GM18909 (cell line): Measurements from ENCODE around the gene KLK11.

Experiments used
- ATAC-seq: cut with Tn5 transposase; IDR thresholded peaks from one replicate; pipeline ENCODE4 v1.9.1; 2021; ENCODE audit warnings: mild to moderate bottlenecking; ENCODE audit not compliant: unreplicated experiment, poor library complexity

Gene KLK11, protein sequence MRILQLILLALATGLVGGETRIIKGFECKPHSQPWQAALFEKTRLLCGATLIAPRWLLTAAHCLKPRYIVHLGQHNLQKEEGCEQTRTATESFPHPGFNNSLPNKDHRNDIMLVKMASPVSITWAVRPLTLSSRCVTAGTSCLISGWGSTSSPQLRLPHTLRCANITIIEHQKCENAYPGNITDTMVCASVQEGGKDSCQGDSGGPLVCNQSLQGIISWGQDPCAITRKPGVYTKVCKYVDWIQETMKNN

DNA sequence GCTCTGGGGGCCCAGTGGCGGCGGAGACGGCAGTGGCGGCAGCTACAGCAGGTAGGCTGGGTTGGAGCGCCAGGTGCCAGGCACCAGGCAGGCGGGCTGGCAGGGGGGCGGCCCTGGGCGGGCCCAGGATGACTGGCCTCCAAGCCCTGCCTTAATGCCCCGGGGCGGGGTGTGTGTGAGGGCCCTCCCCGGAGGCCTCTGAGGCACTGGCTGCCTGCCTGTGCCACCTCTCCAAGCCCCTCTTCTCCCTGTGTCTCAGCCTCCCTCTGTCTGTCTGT is at the start of gene KLK11:
KLK11 (minus strand) TSS at position 63 of the 278 bp plus-strand sequence. CDS start 985 bp downstream, outside the sequence.
- ATAC-seq, result no peak

DNA sequence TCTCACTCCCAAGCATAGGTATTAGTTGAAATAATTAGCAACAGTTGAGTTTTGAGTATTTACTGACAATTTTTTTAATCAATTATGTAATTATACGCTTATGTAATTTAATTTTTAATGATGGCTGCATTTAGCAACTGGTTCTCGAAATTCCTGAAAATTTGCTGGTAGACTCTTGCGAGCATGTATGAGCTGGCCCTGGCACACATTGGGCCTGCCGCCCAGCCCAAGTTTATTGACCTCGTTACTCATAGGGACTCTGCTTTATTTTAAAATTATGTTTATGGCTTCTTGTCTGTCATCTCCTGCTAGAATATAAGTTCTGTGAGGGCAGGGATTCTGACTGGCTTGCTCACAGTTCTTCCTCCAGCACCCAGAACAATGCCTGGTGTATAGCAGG is 49.6 kb upstream of the KLK11 start:
- no peak for ATAC-seq

DNA sequence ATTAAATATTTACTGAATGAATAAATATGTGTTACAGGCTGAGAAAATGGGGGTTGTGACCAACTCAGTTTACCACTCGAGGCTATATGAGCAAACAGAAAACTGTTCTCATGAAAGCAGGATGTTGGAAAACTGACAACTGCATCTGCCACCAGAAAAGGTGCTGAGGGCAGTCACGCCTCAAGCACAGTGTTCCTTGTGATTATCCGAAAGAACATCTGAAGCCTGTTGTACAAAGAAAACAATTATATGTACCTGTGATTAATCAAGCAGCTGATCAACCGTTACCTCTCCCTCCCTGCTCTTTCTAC is 44.6 kb upstream of the KLK11 start:
- ATAC-seq, result no peak

DNA sequence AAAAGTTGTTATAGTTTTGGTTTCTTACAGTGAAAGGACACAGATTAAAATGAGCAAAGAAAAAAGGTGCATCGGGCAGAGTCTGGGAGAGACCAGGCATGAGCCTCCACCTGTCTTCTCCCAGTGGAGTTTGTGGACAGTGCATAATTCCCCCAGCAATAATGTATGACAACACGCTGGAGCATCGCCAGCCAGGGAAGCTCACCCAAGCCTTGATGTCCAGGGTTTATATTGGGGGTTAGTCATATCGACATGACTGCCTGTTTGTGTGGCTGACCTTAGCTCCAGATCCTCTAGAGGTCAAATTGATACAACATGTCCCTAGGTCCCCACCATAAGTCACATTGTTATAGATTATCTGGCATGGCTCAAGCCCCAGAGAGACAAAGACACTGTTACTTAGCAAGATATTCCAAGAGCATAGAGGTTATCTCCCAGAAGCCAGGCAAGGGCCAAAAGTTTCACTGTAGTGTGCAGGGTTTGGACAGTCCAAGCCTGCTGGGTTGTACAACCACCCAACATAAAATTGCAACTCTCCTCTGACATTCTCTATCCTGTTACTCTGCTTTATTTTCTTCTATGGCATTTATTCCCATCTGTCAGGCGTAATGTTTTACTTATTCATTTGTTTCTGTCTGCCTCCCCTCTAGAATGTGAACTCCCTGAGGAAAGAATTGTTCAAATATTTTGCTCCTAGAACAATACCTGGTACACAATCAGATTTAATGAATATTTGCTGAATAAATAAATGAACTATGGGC is 44.1 kb upstream of the KLK11 start:
- no peak for ATAC-seq

DNA sequence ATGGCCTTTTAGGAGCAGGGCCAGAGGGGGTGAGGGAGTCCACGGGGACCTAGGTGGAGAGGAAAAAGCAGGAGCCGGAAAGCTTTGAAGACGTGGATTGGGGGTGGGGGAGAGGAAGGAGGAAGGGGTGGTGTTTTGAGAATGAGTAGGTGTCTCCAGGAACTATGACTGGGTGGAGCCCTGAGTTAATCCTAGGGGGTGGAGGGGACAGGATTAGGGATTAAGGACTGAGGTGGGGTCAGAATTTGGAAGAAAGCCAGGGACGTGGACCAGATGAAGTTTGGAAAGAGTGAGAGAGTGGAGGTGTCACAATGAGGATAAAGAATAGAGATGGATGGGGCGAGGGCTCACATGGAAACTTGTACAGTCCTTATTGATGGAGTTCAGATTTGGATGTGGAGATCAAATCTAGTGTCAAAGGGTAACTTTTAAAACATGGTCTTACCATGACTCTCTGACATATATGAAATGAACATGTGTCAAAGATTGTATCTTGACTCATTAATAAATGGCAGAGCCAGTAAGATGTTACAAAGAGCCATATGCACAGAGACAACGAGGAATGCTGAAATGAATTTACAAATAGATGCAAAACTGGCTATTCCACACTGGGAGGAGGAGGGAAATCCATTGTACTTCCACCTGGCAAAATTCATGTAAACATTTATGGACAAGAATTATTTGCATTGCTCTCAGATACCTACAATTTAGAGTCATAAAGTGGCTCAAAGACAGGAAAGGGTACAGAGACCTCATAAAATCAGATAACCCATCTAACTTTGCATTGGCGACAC is 40.2 kb upstream of the KLK11 start:
- no peak for ATAC-seq

DNA sequence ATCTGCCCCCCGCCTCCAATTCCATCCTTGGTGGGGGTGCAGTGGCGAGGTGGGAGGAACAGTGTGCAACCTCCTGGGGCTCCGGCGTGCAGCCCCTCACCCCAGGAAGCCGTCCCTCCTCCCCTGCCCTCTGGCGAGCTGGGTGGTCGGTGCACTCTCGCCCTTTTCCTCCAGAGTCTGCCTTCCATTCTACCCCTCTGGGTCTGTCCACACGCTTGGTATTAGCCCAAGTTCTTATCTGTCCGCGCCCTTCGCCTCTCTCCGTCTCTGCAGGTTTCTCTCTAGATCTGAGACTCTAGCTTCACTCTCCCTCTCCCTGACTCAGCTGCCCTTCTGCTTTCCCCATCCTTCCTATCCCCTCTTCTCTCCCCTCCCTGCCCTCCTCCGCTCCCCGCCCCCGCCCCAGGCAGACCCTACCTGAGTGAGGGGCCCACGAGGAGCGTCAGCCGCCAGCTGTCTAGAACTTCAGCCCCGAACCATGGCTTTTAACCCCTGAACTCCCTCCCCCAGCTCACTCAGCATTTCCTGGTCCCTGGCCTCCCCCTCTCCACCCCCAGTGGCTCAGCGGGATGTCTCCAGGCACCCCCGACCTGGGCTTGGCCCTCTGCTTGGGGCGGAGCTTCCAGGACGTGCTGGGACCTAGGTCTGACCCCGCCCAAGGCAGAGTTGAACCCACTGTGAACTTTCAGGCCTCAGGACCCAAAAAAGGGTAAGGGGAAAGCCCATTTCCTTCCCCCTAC is 39.0 kb upstream of the KLK11 start:
- ATAC-seq, result no peak

DNA sequence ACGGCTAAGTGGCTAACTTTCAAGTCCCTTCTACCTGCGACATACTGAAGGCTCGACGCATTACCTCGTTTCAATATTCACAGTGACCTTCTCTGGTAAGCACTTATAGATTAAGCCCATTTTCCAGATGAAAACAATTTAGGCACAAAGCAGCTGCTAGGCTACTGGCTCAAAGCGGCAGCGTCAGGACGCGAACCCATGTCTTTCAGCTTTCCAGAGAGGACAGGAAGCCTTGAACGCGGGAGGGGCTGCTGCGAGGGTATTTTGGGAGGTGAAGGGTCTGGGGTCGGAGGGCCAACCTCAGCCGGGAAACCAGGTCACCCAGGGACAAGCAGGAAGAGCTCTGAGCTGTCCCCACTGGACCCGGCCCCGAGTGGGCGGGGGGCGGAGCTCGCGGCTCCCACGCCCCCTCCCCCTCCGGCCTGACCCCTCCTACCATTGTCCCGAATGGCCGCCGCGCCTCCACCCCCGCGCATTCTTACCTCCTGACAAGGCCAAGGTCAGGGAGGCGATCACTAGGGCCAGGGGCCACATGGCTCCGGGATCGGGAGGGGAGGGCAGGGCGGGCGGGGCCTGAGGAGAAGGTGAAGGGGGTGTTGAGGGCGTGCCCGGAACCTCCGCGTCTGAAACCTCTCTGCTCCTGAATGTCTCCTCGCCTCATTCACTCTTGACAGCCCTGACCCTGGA is 38.3 kb upstream of the KLK11 start, which contains the start of gene KLK13:
KLK13 (minus strand) TSS at position 559 of the 687 bp plus-strand sequence; CDS start at position 534, 25 bp downstream.
- ATAC-seq, result no peak

DNA sequence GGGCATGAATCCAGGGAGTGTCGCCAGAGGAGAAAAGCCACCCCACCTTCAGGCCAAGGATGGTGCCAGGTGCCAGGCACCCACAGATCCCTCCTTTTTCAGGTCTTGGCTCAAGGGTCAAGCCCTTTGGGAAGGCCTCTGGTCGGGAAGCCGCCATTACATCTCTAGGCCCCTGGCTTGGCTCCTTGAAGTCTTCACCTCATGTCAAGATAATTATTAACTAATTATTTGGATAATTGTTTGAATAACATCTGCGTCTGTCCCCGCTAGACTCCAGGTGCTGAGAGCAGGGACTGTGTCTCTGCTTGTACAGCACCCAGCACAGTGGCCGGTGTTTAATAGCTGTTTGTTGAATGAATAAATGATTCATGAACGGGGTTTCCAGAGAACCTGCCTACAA is 37.2 kb upstream of the KLK11 start:
- ATAC-seq, result no peak

DNA sequence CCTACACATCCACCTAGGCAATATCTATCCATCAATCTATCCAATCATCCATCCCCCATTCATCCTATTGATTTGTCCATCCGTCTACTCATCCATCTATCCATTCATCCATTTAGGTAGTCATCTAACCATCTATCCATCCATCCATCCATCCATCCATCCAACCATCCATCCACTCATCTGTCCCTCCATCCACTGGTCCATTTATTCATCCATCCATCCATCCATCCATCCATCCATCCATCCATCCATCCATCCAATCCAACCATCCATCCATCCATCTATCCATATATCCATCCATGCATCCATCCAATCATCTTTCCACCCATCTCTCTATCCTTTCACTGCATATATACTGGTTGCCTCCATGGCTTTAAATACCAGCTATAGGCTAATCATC is 34.6 kb upstream of the KLK11 start:
- ATAC-seq, result no peak

DNA sequence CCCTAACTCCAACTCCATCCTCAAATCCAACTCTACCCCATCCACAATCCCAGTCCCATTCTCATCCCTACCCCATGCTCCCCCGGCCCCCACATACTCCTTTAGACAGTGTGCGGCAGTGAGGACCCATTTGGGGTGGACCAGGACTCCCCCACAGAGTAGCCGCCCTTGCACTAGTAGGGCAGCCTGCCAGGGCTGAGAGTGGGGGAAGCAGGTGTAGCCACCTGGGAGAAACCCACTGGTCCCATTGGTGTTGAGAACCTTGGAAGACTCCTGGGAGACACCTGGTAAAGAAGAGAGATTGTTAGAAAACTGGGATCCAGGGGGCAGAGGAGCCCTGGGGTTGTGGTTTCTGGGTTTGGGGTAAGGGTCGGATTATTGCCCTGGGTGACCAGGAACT is 33.9 kb upstream of the KLK11 start:
- no peak for ATAC-seq

DNA sequence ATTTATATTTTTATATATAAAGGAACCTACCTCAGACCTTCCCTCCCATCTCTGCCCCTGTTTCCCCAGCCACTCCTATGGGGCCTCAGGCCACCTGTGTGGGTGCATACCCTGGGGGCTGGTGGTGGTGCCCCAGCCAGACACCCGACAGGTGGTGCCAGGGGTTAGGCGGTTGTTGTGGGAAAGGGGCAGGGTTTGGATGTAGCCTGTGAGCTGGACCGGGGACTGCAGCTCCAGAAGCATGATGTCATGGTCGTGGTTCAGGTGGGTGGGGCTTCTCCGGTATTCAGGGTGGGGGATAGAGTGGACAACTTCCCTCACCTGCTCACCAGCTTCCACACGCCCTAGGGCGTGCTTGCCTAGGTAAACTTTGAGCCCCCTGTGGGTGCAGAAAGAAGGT is 33.3 kb upstream of the KLK11 start:
- ATAC-seq, result no peak

DNA sequence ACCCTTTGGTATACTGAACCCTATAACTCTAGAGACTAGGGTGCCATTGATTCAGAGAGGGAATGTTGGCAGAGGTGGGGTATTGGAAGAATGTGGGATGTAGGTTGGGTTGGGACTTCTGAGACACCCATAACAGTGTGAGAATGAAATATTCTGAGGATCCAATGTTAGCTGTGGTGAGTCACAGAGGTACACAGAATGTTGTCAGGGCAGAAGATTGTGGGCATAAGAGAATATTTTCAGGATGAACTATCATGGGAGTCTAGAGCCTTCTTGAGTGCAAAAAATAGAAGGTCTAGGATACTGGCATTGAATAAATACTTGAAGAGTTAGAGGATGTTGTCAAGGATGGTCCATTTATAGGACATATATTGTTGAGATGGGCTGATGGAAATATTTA is 29.4 kb upstream of the KLK11 start:
- no peak for ATAC-seq

DNA sequence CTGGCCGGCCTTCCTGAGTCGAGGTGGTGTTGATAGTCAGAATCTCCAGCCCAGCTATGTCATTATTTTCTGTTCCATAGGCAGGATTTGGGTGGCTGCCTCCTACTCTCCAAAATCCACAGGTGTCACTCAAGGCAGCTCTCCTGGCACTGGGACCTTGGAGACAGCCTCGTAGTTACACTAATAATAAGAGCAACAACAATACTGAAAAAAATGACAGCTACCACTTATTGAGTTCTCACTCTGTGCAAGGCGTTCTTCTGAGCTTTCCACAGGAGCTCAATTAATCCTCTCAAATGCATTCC is 20.6 kb upstream of the KLK11 start:
- ATAC-seq, result no peak

DNA sequence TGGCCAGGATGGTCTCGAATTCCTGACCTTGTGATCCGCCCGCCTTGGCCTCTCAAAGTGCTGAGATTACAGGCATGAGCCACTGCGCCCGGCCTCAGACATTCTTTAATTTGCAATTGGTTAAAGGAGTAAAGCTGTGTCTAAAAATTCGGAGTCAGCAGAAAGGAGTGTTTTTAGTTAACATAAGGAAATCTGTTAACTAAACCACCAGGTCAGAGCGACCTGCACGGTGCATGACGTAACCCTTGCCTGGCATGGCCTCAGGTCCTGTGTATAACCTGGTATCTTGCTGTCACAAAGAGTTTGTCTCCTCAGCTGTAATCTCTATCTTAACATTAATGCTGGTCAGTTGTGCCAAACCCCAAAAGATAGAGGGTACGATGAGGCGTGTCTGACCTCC is 17.9 kb upstream of the KLK11 start:
- no peak for ATAC-seq

DNA sequence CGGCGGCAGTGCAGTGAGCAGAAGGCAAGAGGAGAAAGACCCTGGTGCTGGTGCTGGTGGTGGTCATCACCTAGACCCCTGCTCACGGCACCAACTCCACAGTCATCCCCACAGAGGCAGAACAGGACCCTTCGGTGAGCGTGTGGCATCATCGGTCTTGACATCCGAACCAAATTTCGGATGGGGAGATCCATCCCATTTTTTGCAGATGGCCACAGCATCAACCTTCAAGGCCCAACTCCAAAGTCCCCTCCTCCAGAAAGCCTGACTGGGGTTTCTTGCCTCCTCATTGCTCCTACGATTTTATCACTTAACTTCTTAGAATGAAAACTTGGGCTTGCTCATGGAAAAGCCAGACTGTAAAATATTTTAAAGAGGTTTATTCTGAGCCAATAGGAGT is 17.1 kb upstream of the KLK11 start:
- ATAC-seq, result no peak

DNA sequence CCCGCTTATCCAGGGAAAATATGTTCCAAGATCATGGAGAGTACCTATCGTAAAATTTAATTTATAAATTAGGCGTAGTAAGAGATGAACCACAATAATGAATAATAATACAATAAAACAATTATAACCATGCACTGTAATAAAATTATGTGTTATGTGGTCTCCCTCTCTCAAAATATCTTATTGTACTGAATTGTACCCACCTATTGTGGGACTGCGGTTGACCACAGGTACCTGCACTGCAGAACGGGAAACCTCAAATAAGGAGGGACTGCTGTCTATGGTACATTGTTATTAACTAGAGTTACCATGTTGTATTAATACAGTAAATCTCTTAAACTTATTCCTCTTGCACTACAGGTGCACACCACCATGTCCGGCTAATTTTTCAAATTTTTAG is 13.7 kb upstream of the KLK11 start:
- ATAC-seq, result no peak

DNA sequence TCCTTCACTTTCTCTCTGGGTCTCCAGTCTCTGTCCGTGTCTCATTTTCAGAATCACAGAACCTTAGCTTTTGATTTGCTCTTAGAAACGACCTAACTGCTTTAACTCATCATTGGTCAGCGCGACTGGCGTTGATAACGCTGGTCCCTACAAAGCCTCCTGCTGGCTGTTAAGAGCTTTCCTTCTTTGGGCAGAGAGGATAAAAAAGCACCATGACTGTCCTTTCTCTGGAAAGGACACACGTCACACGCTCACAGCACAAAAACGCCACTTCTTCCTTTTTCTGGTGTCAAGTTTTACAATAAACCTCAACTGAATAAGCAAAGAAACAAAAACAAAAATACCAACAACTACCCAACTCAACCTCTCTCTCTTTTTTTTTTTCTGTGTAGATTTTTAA is 10.1 kb upstream of the KLK11 start:
- ATAC-seq, result no peak

DNA sequence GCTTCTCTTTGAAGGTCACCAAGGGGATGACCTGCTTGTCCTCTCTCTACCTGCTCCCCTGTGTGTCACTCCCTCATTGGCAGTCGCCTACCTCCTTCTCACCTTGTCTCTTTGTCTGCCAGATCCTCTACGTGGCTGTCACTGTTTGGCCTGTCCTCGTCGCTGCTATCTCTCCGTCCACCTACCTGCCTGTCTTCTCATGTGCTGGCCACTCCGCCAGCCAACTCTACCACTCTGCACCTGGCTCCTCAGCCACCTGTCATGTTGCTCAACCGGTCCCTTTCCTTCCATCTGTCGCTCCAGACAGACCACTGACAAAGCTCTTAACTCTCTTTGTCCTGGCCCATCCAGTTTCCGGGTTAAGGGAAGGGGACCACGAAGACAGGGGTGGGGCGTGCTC is 8.3 kb upstream of the KLK11 start, which contains the start of gene KLK12:
KLK12 (minus strand) TSS at position 299 of the 400 bp plus-strand sequence. CDS start 381 bp downstream, outside the sequence.
- ATAC-seq, result no peak

DNA sequence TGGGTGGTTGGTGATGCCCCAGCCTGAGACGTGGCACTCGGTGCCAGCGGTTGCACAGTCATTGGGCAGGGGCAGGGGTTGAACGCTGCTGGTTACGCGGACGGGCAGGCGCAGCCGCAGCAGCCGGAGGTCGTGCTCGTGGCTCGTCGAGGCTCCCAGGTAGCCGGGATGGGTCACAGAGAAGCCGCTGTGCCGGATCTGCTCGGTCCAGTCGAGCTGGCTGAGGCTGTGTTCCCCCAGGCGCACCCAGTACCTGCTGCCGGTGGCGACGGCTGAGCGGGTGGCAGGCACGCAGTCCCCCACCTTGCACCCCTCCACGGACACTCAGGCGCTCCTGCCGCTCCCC is 5.4 kb upstream of the KLK11 start:
- no peak for ATAC-seq

DNA sequence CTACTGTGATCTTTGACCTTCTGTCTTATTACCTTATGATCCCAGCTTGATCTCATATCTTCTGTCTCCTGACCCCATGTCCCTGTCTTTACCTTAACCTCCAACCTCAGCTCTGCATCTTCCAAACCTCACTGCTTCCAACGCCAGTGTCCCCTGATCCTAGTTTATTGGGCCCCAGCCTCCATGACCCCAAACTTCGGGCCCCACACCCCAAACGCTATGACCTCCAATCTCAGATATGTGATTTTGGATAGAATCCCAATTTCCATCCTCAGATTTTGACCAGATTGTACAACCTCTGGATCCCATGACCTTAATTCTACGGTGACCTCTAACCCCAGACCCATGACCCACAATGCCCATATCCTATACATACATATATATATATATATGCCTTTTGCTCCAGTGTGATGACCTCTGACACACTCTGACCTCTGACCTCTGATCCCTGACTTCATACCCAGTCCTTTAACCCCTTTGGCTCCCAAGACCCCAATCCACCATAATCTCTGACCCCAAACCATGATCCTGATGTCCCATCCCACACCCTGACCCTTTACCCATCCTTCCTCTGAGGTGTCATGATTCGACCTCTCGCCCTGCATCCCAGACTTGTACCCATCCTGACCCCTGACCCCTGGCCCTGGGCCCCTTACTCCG is 4.9 kb upstream of the KLK11 start:
- no peak for ATAC-seq
